ENCODE results near the gene ZC3H18. TPM values are rescaled to one million over a fixed set of nuclear protein-coding genes. Genes with fewer than 3 reads are reported as not detected.

Gene ZC3H18
- total RNA-seq, 1 experiment from 2014 or later = 61.8 TPM

GRCh38 chr16:88650749-88651275 is 80.6 kb downstream of the ZC3H18 start, which contains the start of gene CYBA (continued):
- TF ChIP-seq USF2 (CRISPR knock-in tag; IDR thresholded peaks at IDR 0.05) (no peak), CBFB (CRISPR knock-in tag; IDR thresholded peaks at IDR 0.05; ENCODE audit: low read depth) (no peak), ATF6 (CRISPR knock-in tag; IDR thresholded peaks at IDR 0.05) (no peak), AFF4 (CRISPR knock-in tag; IDR thresholded peaks at IDR 0.05; ENCODE audit: borderline replicate concordance) (no peak), CREM (CRISPR knock-in tag; IDR thresholded peaks at IDR 0.05) (no peak), GTF2I (CRISPR knock-in tag; conservative IDR thresholded peaks at IDR 0.05) (no peak), JAZF1 (CRISPR knock-in tag; IDR thresholded peaks at IDR 0.05) (no peak), CDX4 (CRISPR knock-in tag; IDR thresholded peaks at IDR 0.05; ENCODE audit: borderline replicate concordance) (no peak), NFE2L1 (CRISPR knock-in tag; IDR thresholded peaks at IDR 0.05) (no peak), FOXJ3 (CRISPR knock-in tag; IDR thresholded peaks at IDR 0.05; ENCODE audit: borderline replicate concordance) (no peak), MYBL2 (CRISPR knock-in tag; IDR thresholded peaks at IDR 0.05) (no peak; the same call in 1 of the 2 replicates), ZNF423 (CRISPR knock-in tag; IDR thresholded peaks at IDR 0.05) (no peak), ZNF317 (CRISPR knock-in tag; IDR thresholded peaks at IDR 0.05; ENCODE audit: borderline replicate concordance, low read depth) (no peak), GABPB1 (CRISPR knock-in tag; IDR thresholded peaks at IDR 0.05) (0 out of 2 replicates have a peak, but pooled peaks have one; percentile 5), RELA (CRISPR knock-in tag; IDR thresholded peaks at IDR 0.05; ENCODE audit: borderline replicate concordance) (no peak), GRHL2 (CRISPR knock-in tag; IDR thresholded peaks at IDR 0.05; ENCODE audit: insufficient replicate concordance, severe bottlenecking) (no peak), ETV6 (CRISPR knock-in tag; IDR thresholded peaks at IDR 0.05) (no peak), ZNF396 (CRISPR knock-in tag; IDR thresholded peaks at IDR 0.05; ENCODE audit: borderline replicate concordance) (no peak), ELF4 (CRISPR knock-in tag; IDR thresholded peaks at IDR 0.05; ENCODE audit: low read depth) (no peak), PRDM15 (CRISPR knock-in tag; IDR thresholded peaks at IDR 0.05) (no peak; the same call in 1 of the 2 replicates), ZNF121 (CRISPR knock-in tag; IDR thresholded peaks at IDR 0.05) (no peak), MLX (CRISPR knock-in tag; IDR thresholded peaks at IDR 0.05) (no peak), ZNF416 (CRISPR knock-in tag; IDR thresholded peaks at IDR 0.05) (no peak), HMGXB4 (CRISPR knock-in tag; IDR thresholded peaks at IDR 0.05) (no peak)

All from WTC11 (cell line).